K562 (cell line): ENCODE data around the gene EEF2K. TPM values are rescaled to one million over a fixed set of nuclear protein-coding genes. Genes with fewer than 3 reads are reported as not detected.

Experiments
- CSDE1 ChIP-seq, 2 experiments: fragments of 450-650 bp; IDR thresholded peaks; 2 replicates each; pipeline ENCODE4 v1.6.1; 2016; ENCODE audit warnings: mild to moderate bottlenecking in 1 of 2
- DLX4 ChIP-seq: fragments of 250-450 bp; sonication (Bioruptor Pico); IDR thresholded peaks from 2 replicates; pipeline ENCODE4 v1.6.1; 2021; ENCODE audit warnings: mild to moderate bottlenecking
- EHMT2 ChIP-seq: fragments of 450-650 bp; IDR thresholded peaks from 2 replicates; pipeline ENCODE4 v1.6.1; 2018; ENCODE audit warnings: antibody characterized with exemption
- ETS2 ChIP-seq: IDR thresholded peaks from 2 replicates; pipeline ENCODE4 v1.6.1; 2016; ENCODE audit warnings: borderline replicate concordance, missing genetic modification characterization, mild to moderate bottlenecking, moderate library complexity, missing compliant biosample characterization; ENCODE audit not compliant: poor library complexity, severe bottlenecking
- HMGN3 ChIP-seq: IDR thresholded peaks from 2 replicates; pipeline ENCODE4 v1.6.1; 2011; ENCODE audit warnings: borderline replicate concordance, low read depth, mild to moderate bottlenecking, mixed read lengths, low read length; ENCODE audit not compliant: insufficient read length; ENCODE audit errors: extremely low read depth
- IRF1 ChIP-seq: sonication (generic); formaldehyde crosslinking; IDR thresholded peaks from 2 replicates; pipeline ENCODE4 v1.8.0; 2022; ENCODE audit warnings: missing genetic modification reagents, mild to moderate bottlenecking, borderline replicate concordance
- L3MBTL2 ChIP-seq: fragments of 450-650 bp; IDR thresholded peaks from 2 replicates; pipeline ENCODE4 v1.6.1; 2016; ENCODE audit warnings: mild to moderate bottlenecking, moderate library complexity
- NBN ChIP-seq: fragments of 450-650 bp; IDR thresholded peaks from 2 replicates; pipeline ENCODE4 v1.6.1; 2016; ENCODE audit warnings: low read depth, mild to moderate bottlenecking
- NFIX ChIP-seq: fragments of 250-450 bp; sonication (Bioruptor Pico); IDR thresholded peaks from 2 replicates; pipeline ENCODE4 v1.4.0; 2020; ENCODE audit warnings: low read depth, mild to moderate bottlenecking, moderate library complexity
- SIRT6 ChIP-seq: IDR thresholded peaks from one replicate; pipeline ENCODE4 v1.6.1; 2012; ENCODE audit warnings: low read depth, mild to moderate bottlenecking, control low read depth, inconsistent platforms, low read length, moderate library complexity
- SLC30A9 ChIP-seq: fragments of 250-450 bp; sonication (Bioruptor Pico); IDR thresholded peaks from 2 replicates; pipeline ENCODE4 v1.8.0; 2022; ENCODE audit warnings: mild to moderate bottlenecking, moderate library complexity
- TBP ChIP-seq: optimal IDR thresholded peaks from 2 replicates; pipeline ENCODE3; 2011; ENCODE audit warnings: low read depth, low read length, improper control_type of control experiment
- WHSC1 ChIP-seq: IDR thresholded peaks from one replicate; pipeline ENCODE4 v1.6.1; 2012; ENCODE audit warnings: low read length, control low read depth, inconsistent platforms
- ZBTB9 ChIP-seq: fragments of 450-650 bp; formaldehyde crosslinking; IDR thresholded peaks from 2 replicates; pipeline ENCODE4 v1.4.0; 2020; ENCODE audit warnings: mild to moderate bottlenecking, moderate library complexity
- ZFP1 ChIP-seq: fragments of 450-650 bp; formaldehyde crosslinking; IDR thresholded peaks from 2 replicates; pipeline ENCODE4 v1.4.0; 2020; ENCODE audit warnings: mild to moderate bottlenecking, mixed read lengths
- ZNF175 ChIP-seq: fragments of 200-800 bp; sonication (Bioruptor generic); IDR thresholded peaks from 2 replicates; pipeline ENCODE4 v1.6.1; 2016; ENCODE audit warnings: low read depth, mild to moderate bottlenecking, missing genetic modification characterization, missing compliant biosample characterization
- ZNF232 ChIP-seq: sonication (generic); formaldehyde crosslinking; IDR thresholded peaks from 2 replicates; pipeline ENCODE4 v1.8.0; 2022; ENCODE audit warnings: mild to moderate bottlenecking, missing genetic modification reagents
- ZNF253 ChIP-seq: fragments of 250-450 bp; sonication (Bioruptor Pico); conservative IDR thresholded peaks from 2 replicates; pipeline ENCODE4 v1.6.1; 2021; ENCODE audit warnings: mild to moderate bottlenecking
- ZNF699 ChIP-seq: fragments of 250-450 bp; sonication (Bioruptor Pico); IDR thresholded peaks from 2 replicates; pipeline ENCODE4 v1.8.0; 2021; ENCODE audit warnings: mild to moderate bottlenecking, moderate library complexity; ENCODE audit not compliant: insufficient replicate concordance
- polyA plus RNA-seq, 8 experiments: library from polyadenylated mRNA; depleted of rRNA in 4 of 8; stranded (reverse) in 5 of 8; unstranded in 3 of 8; fragments of >200 nt; fragmentation: Nextera tagmentation in 2 of 8; fragmentation: Illumina TruSeq in 1 of 8; extraction: Ambion mirVana in 2 of 8; extraction: Trizol in 1 of 8; gene quantifications; 2 replicates each; pipeline versions ENCODE4 v1.2.1 to v1.2.3, GENCODE V29; 2011 to 2014; ENCODE audit warnings: inconsistent platforms in 1 of 8, missing spikeins in 1 of 8
- total RNA-seq, 7 experiments: library from RNA; depleted of rRNA in 6 of 7; stranded (reverse); fragments of >200 nt in 6 of 7; fragmentation: Illumina TruSeq in 2 of 7; extraction: Trizol in 2 of 7; gene quantifications; 2 replicates each; pipeline versions ENCODE4 v1.2.1 to v1.2.3, GENCODE V29; 2011 to 2021; ENCODE audit warnings: low replicate concordance in 1 of 7
- TF ChIP-seq, protein P1 (sequence below): fragments of 450-650 bp; formaldehyde crosslinking; IDR thresholded peaks from 2 replicates; pipeline ENCODE4 v1.4.0; 2020; ENCODE audit warnings: mild to moderate bottlenecking
- TF ChIP-seq, protein P2 (sequence below): fragments of 450-650 bp; IDR thresholded peaks from 2 replicates; pipeline ENCODE4 v1.6.1; 2017; ENCODE audit warnings: antibody characterized with exemption

Gene EEF2K
- total and polyA plus RNA-seq, 9 of the 15 experiments (the other 6 are each of a cell fraction or from before 2014, with no cell fraction given) = 3.0 to 35.2 (median 12.2) TPM

DNA sequence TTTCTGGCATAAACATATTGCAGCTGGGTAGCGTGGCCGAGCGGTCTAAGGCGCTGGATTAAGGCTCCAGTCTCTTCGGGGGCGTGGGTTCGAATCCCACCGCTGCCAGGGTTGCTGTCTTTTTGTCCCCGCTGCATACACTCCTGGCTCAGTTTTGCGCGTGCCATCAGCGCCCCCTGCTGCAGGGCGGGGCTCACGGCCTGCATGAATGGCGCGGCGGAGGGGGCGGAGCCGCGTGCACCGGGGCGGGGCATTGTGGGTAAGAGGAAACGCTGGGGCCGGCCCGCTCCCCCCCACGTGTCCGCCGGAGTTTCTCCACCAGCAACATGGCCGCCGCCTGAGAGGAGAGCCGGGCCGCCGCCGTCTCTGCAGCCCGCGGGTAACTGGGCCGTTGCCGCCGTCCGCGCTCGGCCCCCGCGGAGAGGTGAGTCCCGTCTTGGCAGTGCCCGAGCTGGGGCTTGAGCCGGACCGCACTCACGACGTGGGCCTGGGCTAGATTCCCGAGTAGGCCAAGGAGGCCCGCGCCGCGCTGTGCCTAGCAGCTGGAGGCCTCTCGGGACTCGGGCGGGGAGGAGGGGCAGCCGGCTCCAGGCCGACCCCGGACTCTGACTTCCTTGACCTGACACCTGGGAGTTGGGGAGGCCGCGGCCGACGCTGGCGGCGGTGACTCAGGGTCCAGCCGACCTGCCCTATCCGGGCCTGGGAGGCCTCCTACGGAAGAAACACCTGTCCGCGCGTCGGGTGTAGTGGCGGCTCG lies 91.2 kb downstream of the EEF2K start, which contains the start of gene POLR3E (continued):
- TF ChIP-seq ZNF232 (CRISPR knock-in tag) (0 out of 2 replicates have a peak, but pooled peaks have one; percentile 13), ZNF175 (CRISPR knock-in tag) (peak; percentile 64; the same call in 1 of the 2 replicates), WHSC1 (no peak), HMGN3 (no peak), ZFP1 (CRISPR knock-in tag) (no peak), IRF1 (CRISPR knock-in tag) (no peak), ZBTB9 (CRISPR knock-in tag) (peak; percentile 6; the same call in 1 of the 2 replicates), ETS2 (no peak), ZNF699 (CRISPR knock-in tag) (no peak), ZNF253 (CRISPR knock-in tag) (no peak), EHMT2 (no peak), L3MBTL2 (peak; percentile 65), CSDE1 (IDR thresholded peaks at IDR 0.05) (peak in 1 of 2 experiments; percentile 92; a peak in 2 of 4 replicates), DLX4 (CRISPR knock-in tag) (no peak), NBN (peak; percentile 85), NFIX (CRISPR knock-in tag) (no peak), TBP (peak; percentile 100), SLC30A9 (CRISPR knock-in tag) (no peak), SIRT6 (no peak)
- TF ChIP-seq, protein P1, sequence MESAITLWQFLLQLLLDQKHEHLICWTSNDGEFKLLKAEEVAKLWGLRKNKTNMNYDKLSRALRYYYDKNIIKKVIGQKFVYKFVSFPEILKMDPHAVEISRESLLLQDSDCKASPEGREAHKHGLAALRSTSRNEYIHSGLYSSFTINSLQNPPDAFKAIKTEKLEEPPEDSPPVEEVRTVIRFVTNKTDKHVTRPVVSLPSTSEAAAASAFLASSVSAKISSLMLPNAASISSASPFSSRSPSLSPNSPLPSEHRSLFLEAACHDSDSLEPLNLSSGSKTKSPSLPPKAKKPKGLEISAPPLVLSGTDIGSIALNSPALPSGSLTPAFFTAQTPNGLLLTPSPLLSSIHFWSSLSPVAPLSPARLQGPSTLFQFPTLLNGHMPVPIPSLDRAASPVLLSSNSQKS (CRISPR knock-in tag) = no peak
- TF ChIP-seq, protein P2, sequence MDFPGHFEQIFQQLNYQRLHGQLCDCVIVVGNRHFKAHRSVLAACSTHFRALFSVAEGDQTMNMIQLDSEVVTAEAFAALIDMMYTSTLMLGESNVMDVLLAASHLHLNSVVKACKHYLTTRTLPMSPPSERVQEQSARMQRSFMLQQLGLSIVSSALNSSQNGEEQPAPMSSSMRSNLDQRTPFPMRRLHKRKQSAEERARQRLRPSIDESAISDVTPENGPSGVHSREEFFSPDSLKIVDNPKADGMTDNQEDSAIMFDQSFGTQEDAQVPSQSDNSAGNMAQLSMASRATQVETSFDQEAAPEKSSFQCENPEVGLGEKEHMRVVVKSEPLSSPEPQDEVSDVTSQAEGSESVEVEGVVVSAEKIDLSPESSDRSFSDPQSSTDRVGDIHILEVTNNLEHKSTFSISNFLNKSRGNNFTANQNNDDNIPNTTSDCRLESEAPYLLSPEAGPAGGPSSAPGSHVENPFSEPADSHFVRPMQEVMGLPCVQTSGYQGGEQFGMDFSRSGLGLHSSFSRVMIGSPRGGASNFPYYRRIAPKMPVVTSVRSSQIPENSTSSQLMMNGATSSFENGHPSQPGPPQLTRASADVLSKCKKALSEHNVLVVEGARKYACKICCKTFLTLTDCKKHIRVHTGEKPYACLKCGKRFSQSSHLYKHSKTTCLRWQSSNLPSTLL = peak; percentile 82; the same call in 1 of the 2 replicates
